Astrocyte of the spinal cord (primary cell): ENCODE results near the gene LAMP1.
A peak's percentile ranks its signal among the peaks of the same experiment; 100 is the strongest.

Experiments used
- DNase-seq: peaks from one replicate; pipeline ENCODE4 v3.0.0; 2011; ENCODE audit warnings: low read depth, low spot score
- H3K4me3 ChIP-seq: 2 replicates; pipeline ENCODE4 v1.5.1; 2011; ENCODE audit warnings: low read depth, mild to moderate bottlenecking, low read length, moderate library complexity
- CTCF ChIP-seq: IDR thresholded peaks from 2 replicates; pipeline ENCODE4 v1.5.1; 2012; ENCODE audit warnings: low read depth, mild to moderate bottlenecking, low read length, inconsistent platforms
- in situ Hi-C: cut with HindIII; loops from 2 replicates; pipeline ENCODE4 v1.10.0; 2017; ENCODE audit warnings: low sequenced_read_pairs

LAMP1 gene

GRCh38 chr13:113272031-113272430 is 25.0 kb upstream of the LAMP1 start:
- DNase-seq, result no peak
- no peak for TF ChIP-seq CTCF
- no peak overlapping the region for H3K4me3 ChIP-seq
- in situ Hi-C loops, result no loop called here

- in situ Hi-C loops, result no loop called here
- TF ChIP-seq CTCF, result no peak
These were observed 24.3 kb upstream of the LAMP1 start for GRCh38 chr13:113272701-113273181.

GRCh38 chr13:113273321-113273720 is 23.7 kb upstream of the LAMP1 start:
- no peak for DNase-seq
- TF ChIP-seq CTCF, result no peak
- no peak overlapping the region for H3K4me3 ChIP-seq
- in situ Hi-C loops, result no loop called here

More at GRCh38 chr13:113272701-113273181, 24.3 kb upstream of the LAMP1 start:
- no peak overlapping the region for H3K4me3 ChIP-seq
- DNase-seq, result no peak

- H3K4me3 ChIP-seq, result no peak overlapping the region
- in situ Hi-C loops, result no loop called here
- peak; percentile 57 for DNase-seq
- TF ChIP-seq CTCF, result no peak
These were observed 23.0 kb upstream of the LAMP1 start for GRCh38 chr13:113273851-113274590.

- no peak overlapping the region for H3K4me3 ChIP-seq
- no peak for TF ChIP-seq CTCF
- in situ Hi-C loops, result no loop called here
- DNase-seq, result no peak
These were observed 22.3 kb upstream of the LAMP1 start for GRCh38 chr13:113274721-113275120.

- peak; percentile 70 for TF ChIP-seq CTCF
- peak; percentile 67 for DNase-seq
- H3K4me3 ChIP-seq, result no peak overlapping the region
- in situ Hi-C loops, result no loop called here
These were observed 21.7 kb upstream of the LAMP1 start for GRCh38 chr13:113275387-113275786.
